GM12874 (cell line): Measurements from ENCODE around the gene EIF4E3.

Source experiments
- CTCF ChIP-seq: IDR thresholded peaks from 2 replicates; pipeline ENCODE4 v1.5.1; 2011; ENCODE audit warnings: low read depth, mild to moderate bottlenecking, control low read depth, low read length, moderate library complexity; ENCODE audit not compliant: insufficient read depth

Gene EIF4E3

DNA sequence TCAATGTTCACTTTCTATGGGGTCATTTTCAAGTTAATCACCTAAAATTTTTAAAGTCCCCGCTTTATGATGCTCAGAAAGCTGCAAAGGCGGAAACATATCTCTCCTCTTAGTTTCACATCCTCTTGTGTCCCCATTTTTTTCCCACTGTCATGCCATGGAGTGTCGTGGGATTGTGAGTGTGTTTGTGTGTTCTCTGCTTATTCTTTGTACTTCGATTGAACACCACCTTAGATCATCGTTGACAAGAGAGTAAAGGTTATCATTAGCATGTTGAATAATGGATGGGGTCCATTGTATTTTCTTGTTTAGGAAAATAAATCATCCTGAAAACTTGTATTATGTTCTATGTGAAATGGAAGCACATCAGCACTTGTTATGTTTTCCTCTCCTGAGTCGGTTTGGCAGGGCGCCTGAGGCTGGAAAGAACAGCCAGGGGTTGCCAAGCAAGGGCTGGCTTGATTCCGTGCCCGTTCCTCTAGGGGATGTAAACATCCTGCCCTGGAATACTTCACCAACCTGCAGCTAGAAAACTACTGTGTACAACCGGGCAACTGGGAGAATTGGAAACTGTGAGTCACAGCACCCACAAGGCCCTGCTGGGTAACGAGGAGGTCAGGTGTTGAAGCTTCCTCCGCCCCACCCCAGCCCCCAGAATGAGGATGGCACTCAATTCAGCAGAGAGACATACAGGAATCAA is 67.2 kb downstream of the EIF4E3 start:
- TF ChIP-seq CTCF: no peak

DNA sequence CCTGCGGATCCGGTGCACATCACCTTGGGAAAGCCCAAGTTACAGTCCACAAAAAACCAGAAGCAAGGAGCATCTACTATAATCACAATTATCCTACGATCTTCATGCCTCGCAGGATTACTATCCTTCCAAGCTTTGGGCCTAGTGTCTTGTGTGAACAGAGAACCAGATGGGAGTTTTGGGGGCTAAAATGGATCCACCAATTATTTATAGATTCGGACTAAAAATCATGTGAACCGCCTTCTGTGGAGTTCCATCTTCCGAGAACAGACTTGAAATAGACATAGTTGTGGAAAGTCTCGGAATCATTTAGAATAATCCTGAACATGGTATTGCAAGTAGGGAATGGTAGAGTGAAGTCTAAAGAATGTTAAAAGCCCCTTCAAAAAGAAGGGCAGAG is 70.1 kb downstream of the EIF4E3 start:
- TF ChIP-seq CTCF: no peak

- TF ChIP-seq CTCF: no peak
These were observed 71.8 kb downstream of the EIF4E3 start for GRCh38 chr3:71653414-71653807.

GRCh38 chr3:71652781-71653413 is 72.3 kb downstream of the EIF4E3 start:
- TF ChIP-seq CTCF: peak; percentile 18; the same call in 1 of the 2 replicates

DNA sequence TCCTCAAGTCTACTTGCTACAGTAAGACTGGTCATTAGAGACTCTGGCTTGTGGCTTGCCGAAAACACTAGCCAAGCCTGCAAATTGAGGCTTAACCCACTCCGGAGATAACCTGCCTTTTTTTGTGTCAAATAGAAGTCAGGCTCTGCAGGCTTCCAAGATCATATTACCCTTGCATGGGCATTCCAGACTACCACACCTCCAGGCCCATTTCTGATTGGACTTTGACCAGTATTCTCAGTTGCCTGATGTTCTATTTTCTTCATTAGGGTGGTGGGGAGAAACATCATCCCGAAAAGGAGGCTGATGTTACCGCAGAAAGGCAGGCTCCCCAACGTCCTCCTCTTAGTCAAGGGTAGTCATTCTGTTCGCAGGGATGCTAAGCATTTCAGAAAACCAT is 73.6 kb downstream of the EIF4E3 start:
- TF ChIP-seq CTCF: no peak

DNA sequence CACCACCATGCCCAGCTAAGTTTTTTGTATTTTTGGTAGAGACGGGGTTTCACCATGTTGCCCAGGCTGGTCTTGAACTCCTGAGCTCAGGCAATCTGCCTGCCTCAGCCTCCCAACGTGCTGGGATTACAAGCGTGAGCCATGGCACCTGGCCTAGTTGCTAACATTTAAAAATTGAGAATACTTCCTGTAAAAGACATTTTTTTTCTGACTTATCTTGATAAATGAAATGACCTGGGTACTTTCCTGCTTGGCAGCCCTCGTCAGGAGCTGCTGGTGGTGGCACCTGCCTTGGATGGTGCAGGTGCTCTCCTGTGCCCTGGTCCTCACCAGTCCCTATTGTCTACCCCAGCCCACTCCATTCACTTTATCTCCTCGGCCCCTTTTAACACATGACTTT is 74.8 kb downstream of the EIF4E3 start:
- TF ChIP-seq CTCF: no peak

GRCh38 chr3:71649757-71650156 is 75.4 kb downstream of the EIF4E3 start:
- TF ChIP-seq CTCF: no peak
